Ureter (tissue), 1 donor: Measurements from ENCODE around the gene SLC50A1. TPM values are rescaled to one million over a fixed set of nuclear protein-coding genes. Genes with fewer than 3 reads are reported as not detected.

Source experiments
- DNase-seq: peaks from one replicate; pipeline ENCODE4 v3.0.0-alpha.2; 2020; ENCODE audit warnings: low spot score
- total RNA-seq: library from RNA; stranded (reverse); gene quantifications from one replicate; pipeline ENCODE4 v1.2.4, GENCODE V29; 2023
- donor health status: DM: yes; HTN: yes; CAD: no.

Gene SLC50A1
- total RNA-seq: 63.4 TPM

DNA sequence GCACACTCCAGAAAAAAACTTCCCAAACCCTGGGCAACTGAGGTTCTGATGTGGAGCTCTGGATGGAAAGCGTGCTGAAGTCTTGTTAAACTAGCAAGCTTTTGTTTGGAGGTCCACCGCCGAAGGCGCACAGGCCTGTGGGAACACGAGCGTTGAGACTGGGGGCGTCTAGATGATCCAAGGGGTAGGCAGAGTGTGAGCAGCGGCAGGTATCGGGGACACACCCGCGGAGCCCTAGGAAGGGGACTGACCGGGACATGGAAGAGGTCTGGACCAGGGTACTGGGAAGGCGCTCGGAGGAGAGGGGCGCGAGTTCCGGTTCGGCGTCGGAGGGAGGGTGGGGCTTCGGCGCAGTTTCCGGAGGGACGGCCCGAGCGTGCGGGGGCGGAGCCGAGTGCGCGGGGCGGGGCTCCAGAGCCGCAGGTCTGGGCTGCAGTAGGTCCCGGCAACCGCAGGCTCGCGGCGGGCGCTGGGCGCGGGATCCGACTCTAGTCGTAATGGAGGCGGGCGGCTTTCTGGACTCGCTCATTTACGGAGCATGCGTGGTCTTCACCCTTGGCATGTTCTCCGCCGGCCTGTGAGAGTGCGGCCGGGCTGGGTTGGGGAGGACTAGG lies at the start of gene SLC50A1:
SLC50A1 (plus strand) TSS at position 438 of the 614 bp plus-strand sequence; CDS start at position 498, 60 bp downstream.
- DNase-seq: peak; percentile 96

GRCh38 chr1:155086128-155086741 lies 49.4 kb upstream of the SLC50A1 start:
- no peak for DNase-seq

DNA sequence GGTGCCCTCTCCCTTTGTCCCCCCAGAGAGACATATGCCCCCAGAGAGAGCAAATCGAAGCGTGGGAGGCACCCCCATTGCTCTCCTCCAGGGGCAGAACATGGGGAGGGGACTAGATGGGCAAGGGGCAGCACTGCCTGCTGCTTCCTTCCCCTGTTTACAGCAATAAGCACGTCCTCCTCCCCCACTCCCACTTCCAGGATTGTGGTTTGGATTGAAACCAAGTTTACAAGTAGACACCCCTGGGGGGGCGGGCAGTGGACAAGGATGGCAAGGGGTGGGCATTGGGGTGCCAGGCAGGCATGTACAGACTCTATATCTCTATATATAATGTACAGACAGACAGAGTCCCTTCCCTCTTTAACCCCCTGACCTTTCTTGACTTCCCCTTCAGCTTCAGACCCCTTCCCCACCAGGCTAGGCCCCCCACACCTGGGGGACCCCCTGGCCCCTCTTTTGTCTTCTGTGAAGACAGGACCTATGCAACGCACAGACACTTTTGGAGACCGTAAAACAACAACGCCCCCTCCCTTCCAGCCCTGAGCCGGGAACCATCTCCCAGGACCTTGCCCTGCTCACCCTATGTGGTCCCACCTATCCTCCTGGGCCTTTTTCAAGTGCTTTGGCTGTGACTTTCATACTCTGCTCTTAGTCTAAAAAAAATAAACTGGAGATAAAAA lies 48.7 kb upstream of the SLC50A1 start:
- DNase-seq: no peak

GRCh38 chr1:155091071-155092051 lies 44.3 kb upstream of the SLC50A1 start:
- peak; percentile 82 for DNase-seq

GRCh38 chr1:155092131-155092530 lies 43.5 kb upstream of the SLC50A1 start:
- DNase-seq: no peak

- DNase-seq: no peak
Measured at GRCh38 chr1:155092641-155093040, 43.0 kb upstream of the SLC50A1 start.

DNA sequence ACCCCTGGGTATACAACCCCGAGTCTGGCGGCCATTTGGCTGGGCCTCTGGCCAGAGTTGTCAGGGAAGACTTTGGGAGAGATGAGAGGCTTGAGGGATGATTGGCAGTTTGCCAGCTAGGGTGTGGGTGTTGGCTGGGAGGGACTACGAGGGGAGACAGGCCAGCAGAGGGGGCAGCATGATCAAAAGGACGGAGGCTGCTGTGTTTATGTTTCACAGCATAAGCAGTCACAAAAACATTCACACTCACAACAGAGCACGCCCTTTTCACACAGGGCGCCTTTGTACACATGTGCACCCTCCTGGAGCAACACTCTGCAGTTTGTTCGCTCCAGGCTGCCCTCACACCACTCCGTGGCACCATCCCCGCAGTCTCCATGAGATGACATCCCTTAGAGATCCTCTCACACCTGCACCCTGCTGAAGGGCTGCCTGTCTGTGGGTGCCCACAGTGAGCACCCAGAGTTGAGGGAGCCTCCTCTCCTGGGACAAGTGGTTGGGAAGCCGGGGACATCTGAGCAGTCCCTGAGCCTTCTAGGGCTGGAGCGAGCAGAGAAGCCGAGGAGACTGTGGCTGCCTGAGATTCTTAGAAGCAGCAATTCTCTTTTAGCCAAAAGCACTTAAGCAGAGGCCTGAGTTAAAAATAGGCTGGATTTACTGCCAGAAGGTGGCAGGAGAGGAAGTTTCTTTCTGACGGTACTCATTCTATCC lies 41.6 kb upstream of the SLC50A1 start:
- DNase-seq: no peak

DNA sequence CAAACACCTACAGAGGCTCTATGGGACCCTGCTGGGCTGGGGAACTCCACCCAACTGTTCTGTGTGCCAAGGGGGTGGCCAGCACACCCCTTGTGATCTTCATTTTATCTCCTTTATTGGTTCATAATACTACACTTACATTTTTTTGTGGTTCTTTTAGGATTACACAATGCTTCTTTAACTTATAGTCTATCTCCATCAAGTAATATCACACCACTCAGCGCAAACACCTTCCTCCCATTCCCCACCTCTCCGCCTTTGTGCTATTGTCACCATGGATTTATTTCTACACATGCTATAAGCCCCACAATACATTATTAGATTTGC lies 41.1 kb upstream of the SLC50A1 start:
- DNase-seq: no peak

GRCh38 chr1:155099331-155099730 lies 36.3 kb upstream of the SLC50A1 start:
- no peak for DNase-seq

DNA sequence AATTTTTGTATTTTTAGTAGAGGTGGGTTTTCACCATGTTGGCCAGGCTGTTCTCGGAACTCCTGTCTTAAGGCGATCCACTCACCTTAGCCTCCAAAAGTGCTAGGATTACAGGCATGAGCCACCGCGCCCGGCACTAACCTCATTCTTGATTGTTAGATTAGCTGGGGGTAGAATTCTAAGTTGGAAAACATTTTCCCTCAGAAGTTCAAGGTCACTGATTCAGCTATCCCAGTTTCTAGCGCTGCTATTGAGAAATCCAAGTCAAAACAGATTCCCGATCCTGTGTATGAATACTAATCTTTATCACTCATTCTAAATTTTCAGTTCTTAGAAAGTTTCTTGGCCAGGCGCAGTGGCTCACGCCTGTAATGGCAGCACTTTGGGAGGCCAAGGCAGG lies 32.3 kb upstream of the SLC50A1 start:
- no peak for DNase-seq

GRCh38 chr1:155104605-155105534 lies 30.8 kb upstream of the SLC50A1 start:
- no peak for DNase-seq

DNA sequence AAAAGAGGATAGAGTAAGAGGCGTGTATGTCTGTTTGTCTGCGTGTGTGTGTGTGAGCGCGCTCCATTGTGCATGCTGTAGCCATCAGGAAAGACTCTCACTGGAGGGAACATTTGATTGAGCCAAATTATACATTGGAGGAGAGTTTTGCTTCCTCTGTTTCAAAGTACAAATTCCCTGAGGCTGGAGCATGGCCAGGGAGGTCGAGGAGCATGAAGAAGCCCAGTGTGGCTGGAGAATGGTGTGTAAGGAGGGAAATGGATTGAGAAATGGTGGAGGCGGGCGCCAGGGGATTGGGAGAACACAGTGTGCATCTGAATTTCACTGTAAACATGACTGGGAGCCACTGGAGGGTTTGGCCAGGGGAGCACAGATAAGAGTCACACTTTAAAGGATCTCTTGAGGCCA lies 30.0 kb upstream of the SLC50A1 start:
- no peak for DNase-seq

- no peak for DNase-seq
Measured at GRCh38 chr1:155106862-155107261, 28.8 kb upstream of the SLC50A1 start.

- no peak for DNase-seq
Measured at GRCh38 chr1:155107309-155108264, 28.1 kb upstream of the SLC50A1 start.

- no peak for DNase-seq
Measured at GRCh38 chr1:155108296-155108695, 27.4 kb upstream of the SLC50A1 start.

- DNase-seq: no peak
Measured at GRCh38 chr1:155110381-155110780, 25.3 kb upstream of the SLC50A1 start.

DNA sequence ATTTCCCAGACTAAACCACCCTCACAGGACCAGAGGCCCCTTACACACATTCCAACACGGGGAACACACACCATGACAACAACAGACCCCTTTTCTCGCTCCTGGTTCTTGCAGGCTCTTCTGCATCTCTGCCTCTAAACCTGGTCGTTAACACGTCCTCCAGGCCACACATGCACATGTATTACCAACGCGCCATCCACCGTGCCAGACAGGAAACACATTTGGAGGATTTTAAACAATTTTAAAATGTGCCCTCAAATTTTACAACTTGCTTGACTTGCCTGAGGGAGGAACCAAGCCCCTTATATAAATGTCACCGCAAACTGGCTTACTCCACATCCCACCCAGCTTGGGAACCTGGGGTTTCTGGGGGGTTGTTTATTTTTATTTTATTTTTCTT lies 24.8 kb upstream of the SLC50A1 start:
- DNase-seq: no peak

GRCh38 chr1:155113450-155113980 lies 22.1 kb upstream of the SLC50A1 start:
- DNase-seq: no peak
